SU-DHL-6 (cell line): ENCODE measurements around the gene GUCA2B.

Experiments used
- H2AFZ ChIP-seq: fragments of 200-600 bp; sonication (generic); 2 replicates; pipeline ENCODE4 v1.6.1; 2014; ENCODE audit warnings: low read depth, mild to moderate bottlenecking, moderate library complexity, mixed read lengths, antibody characterized with exemption, low read length; ENCODE audit not compliant: severe bottlenecking
- H3F3A ChIP-seq: fragments of 200-600 bp; shearing (Covaris generic); 2 replicates; pipeline ENCODE4 v1.6.0; 2016; ENCODE audit warnings: antibody characterized with exemption, mild to moderate bottlenecking; ENCODE audit not compliant: insufficient read depth
- H3K27ac ChIP-seq: fragments of 200-600 bp; sonication (generic); 2 replicates; pipeline ENCODE4 v1.5.1; 2016; ENCODE audit warnings: low read depth, mild to moderate bottlenecking, low read length, moderate library complexity, mixed read lengths
- H3K27me3 ChIP-seq: fragments of 200-600 bp; sonication (generic), shearing (Covaris generic); 2 replicates; pipeline ENCODE4 v1.6.0; 2014; ENCODE audit warnings: mild to moderate bottlenecking, low read length
- H3K36me3 ChIP-seq: fragments of 200-600 bp; sonication (generic); 2 replicates; pipeline ENCODE4 v1.6.1; 2014; ENCODE audit warnings: mild to moderate bottlenecking, low read length, mixed read lengths
- H3K4me2 ChIP-seq: fragments of 300-600, 200-600 bp; shearing (Covaris generic), sonication (generic); 2 replicates; pipeline ENCODE4 v1.6.0; 2014; ENCODE audit warnings: low read length, low read depth, mild to moderate bottlenecking; ENCODE audit not compliant: poor library complexity, severe bottlenecking
- H3K4me3 ChIP-seq: fragments of 200-600 bp; sonication (generic); 2 replicates; pipeline ENCODE4 v1.5.1; 2014; ENCODE audit warnings: antibody characterized with exemption, low read length, mild to moderate bottlenecking, mixed read lengths; ENCODE audit not compliant: insufficient read depth, poor library complexity, severe bottlenecking
- H3K79me2 ChIP-seq: fragments of 200-600 bp; sonication (generic); 2 replicates; pipeline ENCODE4 v1.6.1; 2014; ENCODE audit warnings: mild to moderate bottlenecking, low read length, moderate library complexity; ENCODE audit not compliant: insufficient read depth
- H3K9ac ChIP-seq: fragments of 200-600 bp; sonication (generic); 2 replicates; pipeline ENCODE4 v1.7.0; 2014; ENCODE audit warnings: mild to moderate bottlenecking, low read length
- H3K9me2 ChIP-seq: fragments of 200-600 bp; sonication (generic); replicated peaks from 2 replicates; pipeline ENCODE4 v1.6.1; 2014; ENCODE audit warnings: low read length; ENCODE audit not compliant: insufficient read depth
- H3K9me3 ChIP-seq: fragments of 200-600 bp; sonication (generic); 2 replicates; pipeline ENCODE4 v1.6.1; 2014; ENCODE audit warnings: low read length, mixed read lengths; ENCODE audit not compliant: insufficient read depth
- H4K20me1 ChIP-seq: fragments of 200-600 bp; sonication (generic); 2 replicates; pipeline ENCODE4 v1.6.1; 2014; ENCODE audit warnings: low read depth, mild to moderate bottlenecking, antibody characterized with exemption, low read length, moderate library complexity, mixed read lengths
- CTCF ChIP-seq: fragments of 200-600 bp; sonication (generic); IDR thresholded peaks from one replicate; pipeline ENCODE4 v1.5.1; 2017; ENCODE audit warnings: antibody characterized with exemption, mild to moderate bottlenecking, low read length, moderate library complexity; ENCODE audit not compliant: insufficient read depth, poor library complexity, severe bottlenecking
- EZH2phosphoT487 ChIP-seq: fragments of 200-600 bp; sonication (generic), shearing (Covaris generic); conservative IDR thresholded peaks from 2 replicates; pipeline ENCODE4 v1.6.1; 2018; ENCODE audit warnings: mild to moderate bottlenecking, antibody characterized with exemption, low read length, moderate library complexity, mixed read lengths

The GUCA2B gene

DNA sequence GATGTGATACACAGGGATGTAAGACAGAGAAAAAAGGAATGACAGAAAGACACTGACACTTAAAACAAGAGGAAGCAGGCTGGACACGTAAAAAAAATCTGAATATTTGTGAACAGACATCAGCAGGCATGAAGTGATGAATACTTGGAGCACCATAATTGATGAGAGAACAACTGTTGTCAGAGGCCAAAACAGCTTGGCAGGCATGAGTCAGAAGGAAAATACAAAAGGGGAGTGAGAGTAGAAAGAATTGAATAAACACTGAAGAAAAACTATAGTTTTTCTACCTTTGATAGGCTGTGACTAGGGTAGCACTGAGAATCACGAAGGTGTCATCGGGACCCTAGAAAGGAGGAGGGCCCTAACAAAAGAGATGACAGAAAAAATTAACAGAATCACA, 32.9 kb downstream of the GUCA2B start:
- TF ChIP-seq EZH2phosphoT487, result no peak
- Histone ChIP-seq H3K36me3 (peaks cover 14% of the 10 kb centered on the region; the same call in 1 of the 2 replicates), H3F3A (no peaks in the 10 kb centered on the region; the same call in 1 of the 2 replicates)

DNA sequence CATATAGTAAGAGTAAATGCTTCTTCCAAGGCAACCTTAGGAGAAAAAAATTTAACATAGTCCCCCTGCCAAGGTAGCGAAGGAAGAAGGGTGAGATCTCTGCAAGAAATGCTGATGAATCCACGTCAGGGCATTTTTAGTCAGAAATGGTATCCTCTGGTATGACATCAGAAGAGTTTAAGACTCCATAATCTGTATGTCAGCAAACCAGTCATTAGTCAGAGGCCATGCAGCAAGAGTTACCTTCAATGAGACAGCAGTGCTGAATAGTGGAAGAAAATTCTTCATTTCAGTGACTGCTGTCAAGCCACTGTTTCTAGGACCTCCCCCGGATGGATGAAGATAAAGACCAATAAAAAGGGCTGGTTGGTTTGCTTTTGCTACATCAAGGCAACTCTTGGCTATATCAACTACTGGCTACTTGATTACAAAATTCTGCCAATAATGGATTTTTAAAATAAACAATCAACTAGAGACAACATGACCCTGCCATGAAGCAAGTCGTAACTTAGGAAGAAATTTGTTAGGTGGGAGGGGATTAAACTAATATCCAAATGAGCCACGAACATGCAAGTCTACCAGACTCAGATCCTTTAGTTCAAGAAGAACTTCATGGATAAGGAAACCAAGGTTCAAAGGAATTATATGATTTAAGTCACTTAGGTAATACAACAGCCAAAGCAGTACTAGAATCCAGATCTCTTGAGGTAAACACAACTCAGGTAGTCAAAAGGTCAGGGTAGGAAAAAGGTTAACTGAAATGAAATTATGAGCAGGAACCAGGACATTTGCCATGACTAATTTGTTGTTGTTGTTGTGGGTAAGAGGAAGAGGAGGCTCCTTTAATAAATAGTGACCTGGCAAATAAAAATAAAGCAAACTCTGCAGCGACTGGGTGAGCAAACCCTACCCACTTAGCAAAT, 37.0 kb downstream of the GUCA2B start:
- H3K9ac ChIP-seq, result no peak overlapping the region
- no peak overlapping the region for H3K4me3 ChIP-seq
- H3K9me2 ChIP-seq, result no peaks in the 10 kb centered on the region
- TF ChIP-seq EZH2phosphoT487, result no peak
- no peak for TF ChIP-seq CTCF
- no peaks in the 10 kb centered on the region for H3K27me3 ChIP-seq
- no peak overlapping the region for H2AFZ ChIP-seq
- H3K79me2 ChIP-seq, result no peaks in the 10 kb centered on the region
- no peak overlapping the region for H3K27ac ChIP-seq
- H3K9me3 ChIP-seq, result no peaks in the 10 kb centered on the region
- no peaks in the 10 kb centered on the region; the same call in 1 of the 2 replicates for H3F3A ChIP-seq
- H3K4me2 ChIP-seq, result no peak overlapping the region
- no peaks in the 10 kb centered on the region for H4K20me1 ChIP-seq
- peaks cover 20% of the 10 kb centered on the region for H3K36me3 ChIP-seq

More for the DNA sequence above, 32.9 kb downstream of the GUCA2B start:
- H3K4me2 ChIP-seq, result no peak overlapping the region
- H3K27me3 ChIP-seq, result no peaks in the 10 kb centered on the region
- H3K9me3 ChIP-seq, result no peaks in the 10 kb centered on the region
- H3K9ac ChIP-seq, result no peak overlapping the region
- no peak overlapping the region for H2AFZ ChIP-seq
- no peaks in the 10 kb centered on the region for H4K20me1 ChIP-seq
- H3K4me3 ChIP-seq, result no peak overlapping the region
- no peaks in the 10 kb centered on the region for H3K79me2 ChIP-seq
- no peak overlapping the region for H3K27ac ChIP-seq
- no peaks in the 10 kb centered on the region for H3K9me2 ChIP-seq

- Histone ChIP-seq H3K4me3 (no peak overlapping the region), H3K36me3 (peaks cover 23% of the 10 kb centered on the region), H3K79me2 (no peaks in the 10 kb centered on the region), H3F3A (no peaks in the 10 kb centered on the region; the same call in 1 of the 2 replicates), H3K27ac (no peak overlapping the region), H3K27me3 (no peaks in the 10 kb centered on the region), H3K4me2 (no peak overlapping the region), H3K9ac (no peak overlapping the region), H2AFZ (no peak overlapping the region), H4K20me1 (no peaks in the 10 kb centered on the region), H3K9me3 (no peaks in the 10 kb centered on the region), H3K9me2 (no peaks in the 10 kb centered on the region)
- TF ChIP-seq CTCF (no peak), EZH2phosphoT487 (no peak)
Observed at GRCh38 chr1:42191319-42191718, 38.1 kb downstream of the GUCA2B start.

DNA sequence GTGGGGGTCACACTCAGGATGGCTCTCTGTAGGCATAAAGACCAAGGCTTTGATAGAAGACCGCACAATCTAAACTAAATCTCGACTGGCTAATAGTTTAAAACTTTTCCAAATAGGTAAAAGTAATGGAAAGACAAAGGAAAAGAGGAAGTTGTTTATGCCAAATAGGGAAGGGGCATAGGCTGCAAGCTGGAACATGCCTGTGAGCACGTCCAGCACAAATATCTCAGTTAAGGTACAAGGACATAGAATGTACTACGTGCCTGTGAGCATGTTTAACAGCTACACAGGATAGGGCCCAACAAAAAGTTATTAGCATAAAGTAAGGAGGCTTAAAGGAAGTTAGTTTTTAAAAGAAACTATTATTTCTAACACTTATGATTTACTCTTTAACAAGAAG, 38.9 kb downstream of the GUCA2B start:
- H3F3A ChIP-seq, result no peaks in the 10 kb centered on the region; the same call in 1 of the 2 replicates
- H3K27ac ChIP-seq, result no peak overlapping the region
- no peaks in the 10 kb centered on the region for H3K9me2 ChIP-seq
- H3K9ac ChIP-seq, result no peak overlapping the region
- H3K4me3 ChIP-seq, result no peak overlapping the region
- H3K4me2 ChIP-seq, result no peak overlapping the region
- TF ChIP-seq CTCF (no peak), EZH2phosphoT487 (no peak)
- no peak overlapping the region for H2AFZ ChIP-seq
- H3K27me3 ChIP-seq, result no peaks in the 10 kb centered on the region
- no peaks in the 10 kb centered on the region for H3K79me2 ChIP-seq
- H3K36me3 ChIP-seq, result peaks cover 23% of the 10 kb centered on the region
- H4K20me1 ChIP-seq, result no peaks in the 10 kb centered on the region
- no peaks in the 10 kb centered on the region for H3K9me3 ChIP-seq
